Measurements from ENCODE around the gene F10.

DNA sequence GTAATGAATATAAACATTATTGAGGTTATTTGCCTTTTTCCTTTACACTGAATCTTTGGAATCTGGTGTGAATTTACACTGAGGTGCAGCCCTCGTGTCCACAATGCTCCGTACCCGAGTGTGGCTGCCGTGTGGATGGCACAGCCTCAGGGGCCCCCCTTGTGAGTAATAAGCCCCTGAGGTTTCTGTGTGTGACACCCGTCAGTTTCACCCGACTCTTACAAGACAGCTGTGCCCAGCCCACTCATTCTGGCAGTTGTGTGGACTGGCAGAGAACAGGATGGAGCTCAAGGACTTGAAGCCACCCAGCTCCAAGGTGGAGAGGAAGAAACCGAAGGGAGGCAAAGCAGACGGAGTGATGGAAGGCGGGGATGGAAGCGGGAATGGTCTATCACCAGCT lies 43.7 kb downstream of the F10 start:
- TF ChIP-seq CTCF (IDR thresholded peaks at IDR 0.05) = no peak
- TF ChIP-seq POLR2AphosphoS5 (IDR thresholded peaks at IDR 0.05) = no peak

Measured in prostate gland (tissue), 2 donors.